ENCODE measurements around the gene SLC39A11. TPM values are rescaled to one million over a fixed set of nuclear protein-coding genes. Genes with fewer than 3 reads are reported as not detected.

SLC39A11 gene
- total RNA-seq, 2 experiments from 2014 or later = 25.6 to 51.5 TPM

DNA sequence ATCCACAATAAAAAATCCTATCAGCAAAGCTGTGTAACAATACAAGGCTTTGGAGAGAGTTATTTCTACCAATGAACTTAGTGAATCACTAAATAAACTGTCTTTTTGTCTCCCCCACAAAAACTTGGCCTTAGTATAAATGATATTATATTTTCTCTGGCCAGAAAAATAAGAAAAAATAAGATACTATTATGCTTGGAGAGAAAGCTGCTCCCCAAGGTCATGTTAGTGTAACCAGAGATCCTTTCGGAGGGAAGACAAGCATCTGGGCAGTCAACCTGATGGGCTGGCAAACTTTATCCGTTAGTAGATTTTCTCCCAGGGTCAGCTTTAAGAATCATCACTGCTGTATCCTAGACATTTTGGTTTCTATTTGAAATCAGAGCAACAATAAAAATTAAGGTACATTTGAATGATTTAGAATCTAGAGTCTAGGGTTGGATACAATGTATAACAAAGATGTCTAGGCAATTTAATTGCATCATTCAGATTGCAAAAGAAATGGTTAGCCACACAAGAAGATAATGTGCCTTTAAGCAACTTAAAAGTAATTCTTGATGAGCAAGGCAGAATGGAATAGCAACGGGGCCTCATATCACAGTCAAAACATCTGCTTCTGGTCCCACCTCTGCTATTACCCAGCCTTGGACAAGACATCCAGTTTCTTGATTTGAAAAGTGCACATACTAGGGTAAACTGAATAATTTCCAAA is 280.4 kb downstream of the SLC39A11 start:
- ChIA-PET CTCF (ENCODE audit: unreplicated experiment) (no interaction called here), POLR2A (no interaction called here)
- intact Hi-C loops (cut with micrococcal nuclease; ENCODE audit: unreplicated experiment) = no loop called here
- Histone ChIP-seq H4K20me1 (ENCODE audit: insufficient read depth, low read length) (no peaks in the 10 kb centered on the region), H3K4me3 (ENCODE audit: low read depth, low read length, poor library complexity, severe bottlenecking) (no peak overlapping the region), H3K27ac (ENCODE audit: low read depth, low read length, poor library complexity, severe bottlenecking) (no peak overlapping the region), H3K9me2 (ENCODE audit: insufficient read depth, low read length) (no peaks in the 10 kb centered on the region), H2AFZ (ENCODE audit: low read length) (no peak overlapping the region), H3K79me2 (ENCODE audit: insufficient read depth, low read depth, low read length) (no peaks in the 10 kb centered on the region), H3K36me3 (ENCODE audit: insufficient read depth, low read length) (peaks cover 4% of the 10 kb centered on the region), H3K9me3 (ENCODE audit: low read length) (peaks cover 12% of the 10 kb centered on the region; the same call in 1 of the 2 replicates), H3K4me1 (ENCODE audit: insufficient read depth, low read length, poor library complexity, severe bottlenecking) (no peaks in the 10 kb centered on the region), H3K4me2 (ENCODE audit: low read length) (no peak overlapping the region)
- no peak for DNase-seq (ENCODE audit: low spot score)
- TF ChIP-seq EZH2phosphoT487 (IDR thresholded peaks at IDR 0.05; ENCODE audit: borderline replicate concordance, low read depth, low read length) = no peak
- TF ChIP-seq, protein P1, sequence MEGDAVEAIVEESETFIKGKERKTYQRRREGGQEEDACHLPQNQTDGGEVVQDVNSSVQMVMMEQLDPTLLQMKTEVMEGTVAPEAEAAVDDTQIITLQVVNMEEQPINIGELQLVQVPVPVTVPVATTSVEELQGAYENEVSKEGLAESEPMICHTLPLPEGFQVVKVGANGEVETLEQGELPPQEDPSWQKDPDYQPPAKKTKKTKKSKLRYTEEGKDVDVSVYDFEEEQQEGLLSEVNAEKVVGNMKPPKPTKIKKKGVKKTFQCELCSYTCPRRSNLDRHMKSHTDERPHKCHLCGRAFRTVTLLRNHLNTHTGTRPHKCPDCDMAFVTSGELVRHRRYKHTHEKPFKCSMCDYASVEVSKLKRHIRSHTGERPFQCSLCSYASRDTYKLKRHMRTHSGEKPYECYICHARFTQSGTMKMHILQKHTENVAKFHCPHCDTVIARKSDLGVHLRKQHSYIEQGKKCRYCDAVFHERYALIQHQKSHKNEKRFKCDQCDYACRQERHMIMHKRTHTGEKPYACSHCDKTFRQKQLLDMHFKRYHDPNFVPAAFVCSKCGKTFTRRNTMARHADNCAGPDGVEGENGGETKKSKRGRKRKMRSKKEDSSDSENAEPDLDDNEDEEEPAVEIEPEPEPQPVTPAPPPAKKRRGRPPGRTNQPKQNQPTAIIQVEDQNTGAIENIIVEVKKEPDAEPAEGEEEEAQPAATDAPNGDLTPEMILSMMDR (conservative IDR thresholded peaks at IDR 0.05; ENCODE audit: low read length) = no peak
- no TSS peak for BruUV-seq (replicated peaks)

DNA sequence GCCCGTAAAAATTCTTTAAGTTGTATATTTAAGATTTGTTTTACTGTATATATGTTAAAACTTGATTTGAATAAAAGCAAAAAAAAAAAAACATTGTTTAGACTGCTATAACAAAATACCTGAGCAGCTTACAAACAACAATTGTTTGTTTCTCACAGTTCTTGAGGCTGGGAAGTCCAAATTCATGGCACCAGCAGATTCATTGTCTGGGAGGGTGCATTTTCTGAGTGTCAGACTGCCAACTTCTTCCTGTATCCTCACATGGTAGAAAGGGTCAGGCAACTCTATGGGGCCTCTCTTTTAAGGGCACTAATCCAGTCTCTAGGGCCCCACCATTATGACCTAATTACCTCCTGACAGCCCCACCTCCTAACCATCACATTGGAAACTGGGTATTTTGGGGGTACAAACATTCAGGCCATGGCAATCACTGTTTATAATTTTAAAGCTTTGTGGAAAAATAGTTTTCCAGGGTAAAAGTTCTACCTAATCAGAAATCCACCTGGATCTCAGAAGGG is 281.4 kb downstream of the SLC39A11 start:
- Histone ChIP-seq H3K4me3 (ENCODE audit: low read depth, low read length, poor library complexity, severe bottlenecking) (no peak overlapping the region), H3K27ac (ENCODE audit: low read depth, low read length, poor library complexity, severe bottlenecking) (no peak overlapping the region), H4K20me1 (ENCODE audit: insufficient read depth, low read length) (no peaks in the 10 kb centered on the region), H3K9me2 (ENCODE audit: insufficient read depth, low read length) (no peaks in the 10 kb centered on the region), H3K36me3 (ENCODE audit: insufficient read depth, low read length) (peaks cover 4% of the 10 kb centered on the region), H3K9me3 (ENCODE audit: low read length) (peaks cover 12% of the 10 kb centered on the region; the same call in 1 of the 2 replicates), H2AFZ (ENCODE audit: low read length) (no peak overlapping the region), H3K79me2 (ENCODE audit: insufficient read depth, low read depth, low read length) (no peaks in the 10 kb centered on the region), H3K4me2 (ENCODE audit: low read length) (no peak overlapping the region), H3K4me1 (ENCODE audit: insufficient read depth, low read length, poor library complexity, severe bottlenecking) (no peaks in the 10 kb centered on the region)
- intact Hi-C loops (cut with micrococcal nuclease; ENCODE audit: unreplicated experiment) = no loop called here
- POLR2A ChIA-PET = interaction anchor here (0.5 kb wide), 1 partner anchor 638 kb away, joined by 4 read pairs; no protein-coding TSS in a partner anchor
- CTCF ChIA-PET (ENCODE audit: unreplicated experiment) = no interaction called here
- no peak for TF ChIP-seq EZH2phosphoT487 (IDR thresholded peaks at IDR 0.05; ENCODE audit: borderline replicate concordance, low read depth, low read length)
- TF ChIP-seq, protein P1 (conservative IDR thresholded peaks at IDR 0.05; ENCODE audit: low read length) = no peak
- BruUV-seq (replicated peaks) = no TSS peak
- DNase-seq (ENCODE audit: low spot score) = no peak

DNA sequence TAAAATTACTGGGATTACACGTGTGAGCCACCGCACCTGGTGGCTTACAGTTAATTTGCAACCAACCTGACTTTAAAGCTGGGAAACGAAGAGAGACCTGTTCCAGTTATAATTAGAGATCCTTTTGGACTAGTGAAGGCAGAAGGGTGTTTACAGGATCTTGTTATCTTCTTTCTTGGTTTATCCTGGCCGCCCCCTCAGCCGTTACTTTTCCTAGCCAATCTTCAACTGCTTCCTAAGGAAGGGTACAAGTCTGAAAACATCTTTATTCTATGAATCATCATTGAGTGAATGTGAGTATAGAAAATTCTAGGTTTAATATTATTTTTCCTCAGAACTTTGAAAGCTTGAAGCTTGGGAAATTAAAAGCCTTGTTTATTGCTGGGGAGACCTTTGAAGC is 286.5 kb downstream of the SLC39A11 start:
- no peaks in the 10 kb centered on the region for H3K36me3 ChIP-seq (ENCODE audit: insufficient read depth, low read length)
- BruUV-seq (replicated peaks) = no TSS peak
- CTCF ChIA-PET (ENCODE audit: unreplicated experiment) = interaction anchor here (0.5 kb wide), 1 partner anchor 28 kb away, joined by 3 read pairs; no protein-coding TSS in a partner anchor
- H3K4me1 ChIP-seq (ENCODE audit: insufficient read depth, low read length, poor library complexity, severe bottlenecking) = no peaks in the 10 kb centered on the region
- H3K79me2 ChIP-seq (ENCODE audit: insufficient read depth, low read depth, low read length) = no peaks in the 10 kb centered on the region
- H2AFZ ChIP-seq (ENCODE audit: low read length) = no peak overlapping the region
- no peak for DNase-seq (ENCODE audit: low spot score)
- POLR2A ChIA-PET = interaction anchor here (0.6 kb wide), 1 partner anchor 31 kb away, joined by 3 read pairs; no protein-coding TSS in a partner anchor
- H4K20me1 ChIP-seq (ENCODE audit: insufficient read depth, low read length) = no peaks in the 10 kb centered on the region
- H3K9me3 ChIP-seq (ENCODE audit: low read length) = no peaks in the 10 kb centered on the region; the same call in 1 of the 2 replicates
- H3K27ac ChIP-seq (ENCODE audit: low read depth, low read length, poor library complexity, severe bottlenecking) = no peak overlapping the region
- H3K4me3 ChIP-seq (ENCODE audit: low read depth, low read length, poor library complexity, severe bottlenecking) = no peak overlapping the region
- no peak overlapping the region for H3K4me2 ChIP-seq (ENCODE audit: low read length)
- intact Hi-C loops (cut with micrococcal nuclease; ENCODE audit: unreplicated experiment) = no loop called here
- H3K9me2 ChIP-seq (ENCODE audit: insufficient read depth, low read length) = no peaks in the 10 kb centered on the region
- TF ChIP-seq, protein P1 (conservative IDR thresholded peaks at IDR 0.05; ENCODE audit: low read length) = no peak
- no peak for TF ChIP-seq EZH2phosphoT487 (IDR thresholded peaks at IDR 0.05; ENCODE audit: borderline replicate concordance, low read depth, low read length)

Data from OCI-LY7 (cell line).